Measurements from ENCODE around the gene RNF113B. TPM values are rescaled to one million over a fixed set of nuclear protein-coding genes. Genes with fewer than 3 reads are reported as not detected.

The RNF113B gene
- total RNA-seq, 2 experiments from 2014 or later, result not detected

DNA sequence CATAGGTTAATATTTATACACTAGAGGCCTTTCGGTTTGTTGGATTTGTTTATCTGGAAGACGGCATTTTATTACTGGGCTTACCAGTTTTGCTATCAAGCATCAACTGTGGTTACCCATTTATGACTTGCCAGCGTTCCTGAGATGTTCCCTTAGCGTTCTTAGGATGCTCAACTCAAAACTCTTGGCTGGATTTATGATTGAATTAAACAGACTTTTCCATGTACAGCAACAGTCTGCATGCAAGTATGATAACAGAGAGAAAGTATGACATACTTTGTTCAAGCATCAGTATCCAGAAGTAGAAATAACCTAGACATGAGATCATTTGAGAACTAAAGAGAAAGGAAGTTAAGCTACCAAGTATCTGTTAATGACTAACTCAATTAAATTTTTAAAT is 29.9 kb upstream of the RNF113B start:
- ChIA-PET CTCF (no interaction called here), POLR2A (no interaction called here)
- no peak overlapping the region for H3K27ac Mint-ChIP-seq
- ATAC-seq, result no peak
- H3K36me3 Mint-ChIP-seq (ENCODE audit: low read depth), result no peaks in the 10 kb centered on the region
- DNase-seq, result no peak
- H3K9me3 Mint-ChIP-seq, result peaks cover 7% of the 10 kb centered on the region
- peaks cover 3% of the 10 kb centered on the region for H3K27me3 Mint-ChIP-seq
- no peak for TF ChIP-seq CTCF (IDR thresholded peaks at IDR 0.05)
- H3K4me1 Mint-ChIP-seq (ENCODE audit: low read depth), result no peaks in the 10 kb centered on the region
- intact Hi-C loops (cut with micrococcal nuclease), result no loop called here
- no peak overlapping the region for H3K4me3 Mint-ChIP-seq

DNA sequence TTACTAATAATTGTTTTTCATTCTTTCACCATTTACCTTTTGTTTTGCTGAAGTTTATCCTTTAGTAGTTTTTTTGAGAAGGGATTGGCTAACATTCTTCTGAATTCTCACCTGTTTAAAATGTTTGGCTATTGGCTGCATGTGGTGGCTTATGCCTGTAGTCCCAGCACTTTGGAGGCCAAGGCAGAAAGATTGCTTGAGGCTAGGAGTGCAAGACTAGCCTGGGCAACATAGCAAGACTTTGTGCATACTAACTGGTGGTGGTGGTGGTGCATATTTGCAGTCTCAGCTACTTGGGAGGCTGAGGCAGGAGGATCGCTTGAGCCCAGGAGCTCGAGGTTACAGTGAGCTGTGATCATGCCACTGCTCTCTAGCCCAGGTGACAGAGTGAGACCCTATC is 27.5 kb upstream of the RNF113B start:
- POLR2A ChIA-PET, result no interaction called here
- intact Hi-C loops (cut with micrococcal nuclease), result no loop called here
- Mint-ChIP-seq H3K4me3 (no peak overlapping the region), H3K36me3 (ENCODE audit: low read depth) (no peaks in the 10 kb centered on the region), H3K9me3 (peaks cover 7% of the 10 kb centered on the region), H3K27ac (no peak overlapping the region), H3K4me1 (ENCODE audit: low read depth) (no peaks in the 10 kb centered on the region), H3K27me3 (peaks cover 3% of the 10 kb centered on the region)
- no peak for TF ChIP-seq CTCF (IDR thresholded peaks at IDR 0.05)
- ATAC-seq (no peak), DNase-seq (no peak)
- CTCF ChIA-PET, result no interaction called here

DNA sequence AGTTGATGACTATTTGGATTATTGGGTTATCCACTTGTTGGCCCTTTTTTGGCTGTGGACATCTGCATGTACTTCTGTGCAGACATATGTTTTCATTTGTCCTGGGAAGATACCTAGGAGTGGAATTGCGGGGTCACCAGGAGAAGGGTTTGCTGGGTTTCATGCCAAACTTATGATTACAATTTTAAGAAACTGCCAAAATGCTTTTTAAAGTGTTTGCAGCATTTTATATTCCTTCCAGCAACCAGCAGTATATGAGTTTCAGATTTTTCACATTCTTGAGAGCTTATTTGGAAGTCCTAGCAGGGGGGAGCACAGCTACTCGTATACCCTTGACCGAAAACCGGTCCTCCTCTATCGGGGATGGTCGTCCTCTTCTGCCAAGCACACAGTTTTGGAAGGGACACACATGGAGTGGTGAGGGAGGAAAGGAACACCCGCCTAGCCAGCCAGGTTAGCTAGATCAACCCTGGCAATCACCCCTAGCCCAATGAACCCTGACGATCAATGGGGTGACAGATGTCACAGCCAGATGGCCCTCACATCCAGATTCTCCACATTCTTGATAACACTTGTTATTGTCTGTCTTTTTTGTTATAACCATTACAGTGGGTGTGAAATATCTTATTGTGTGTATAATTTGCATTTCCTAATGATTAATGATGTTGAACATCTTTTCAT is 26.7 kb upstream of the RNF113B start:
- ChIA-PET POLR2A (no interaction called here), CTCF (no interaction called here)
- intact Hi-C loops (cut with micrococcal nuclease), result no loop called here
- no peak for TF ChIP-seq CTCF (IDR thresholded peaks at IDR 0.05)
- no peaks in the 10 kb centered on the region for H3K4me1 Mint-ChIP-seq (ENCODE audit: low read depth)
- H3K9me3 Mint-ChIP-seq, result peaks cover 7% of the 10 kb centered on the region
- H3K4me3 Mint-ChIP-seq, result no peak overlapping the region
- ATAC-seq, result no peak
- H3K27ac Mint-ChIP-seq, result no peak overlapping the region
- H3K27me3 Mint-ChIP-seq, result peaks cover 3% of the 10 kb centered on the region
- no peak for DNase-seq
- H3K36me3 Mint-ChIP-seq (ENCODE audit: low read depth), result no peaks in the 10 kb centered on the region

DNA sequence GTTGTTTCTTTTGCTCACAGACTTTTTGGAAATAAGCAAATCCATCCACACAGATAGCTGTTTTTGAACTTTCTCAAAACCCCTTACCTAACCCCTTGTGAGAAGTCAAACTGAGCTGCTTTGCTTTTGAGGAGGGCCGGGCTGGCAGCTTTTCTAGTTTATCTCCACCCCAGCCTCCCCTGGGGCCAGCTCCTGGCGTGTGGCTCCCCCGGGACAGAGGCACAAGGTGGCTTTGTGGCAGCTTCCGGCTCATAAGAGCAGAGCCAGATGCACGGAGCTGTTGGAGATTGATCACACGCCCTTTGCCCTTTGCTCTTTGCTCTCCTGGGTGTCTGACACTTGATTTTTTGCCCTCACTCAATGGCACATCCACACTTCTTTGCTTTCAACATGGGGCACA is 24.9 kb upstream of the RNF113B start:
- intact Hi-C loops (cut with micrococcal nuclease), result no loop called here
- ATAC-seq (no peak), DNase-seq (no peak)
- H3K27me3 Mint-ChIP-seq, result peaks cover 3% of the 10 kb centered on the region
- CTCF ChIA-PET, result no interaction called here
- H3K9me3 Mint-ChIP-seq, result peaks cover 7% of the 10 kb centered on the region
- no peaks in the 10 kb centered on the region for H3K36me3 Mint-ChIP-seq (ENCODE audit: low read depth)
- no peak for TF ChIP-seq CTCF (IDR thresholded peaks at IDR 0.05)
- H3K4me1 Mint-ChIP-seq (ENCODE audit: low read depth), result no peaks in the 10 kb centered on the region
- POLR2A ChIA-PET, result no interaction called here
- no peak overlapping the region for H3K4me3 Mint-ChIP-seq
- no peak overlapping the region for H3K27ac Mint-ChIP-seq

DNA sequence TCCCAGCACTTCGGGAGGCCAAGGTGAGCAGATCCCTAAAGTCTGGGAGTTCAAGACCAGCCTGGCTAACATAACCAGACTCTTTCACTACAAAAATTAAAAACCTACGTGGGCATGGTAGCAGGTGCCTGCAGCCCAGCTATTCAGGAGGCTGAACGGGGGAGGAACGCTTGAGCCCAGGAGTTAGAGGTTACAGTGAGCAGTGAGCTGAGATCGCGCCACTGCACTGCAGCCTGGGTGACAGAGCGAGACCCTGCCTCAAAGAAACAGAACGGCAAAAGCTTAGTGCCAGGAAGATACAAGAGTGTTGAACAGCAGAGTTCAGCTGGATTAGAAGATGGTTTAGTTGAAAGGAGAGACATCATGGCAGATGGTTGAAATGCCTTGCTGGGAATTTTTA is 24.1 kb upstream of the RNF113B start:
- TF ChIP-seq CTCF (IDR thresholded peaks at IDR 0.05), result no peak
- intact Hi-C loops (cut with micrococcal nuclease), result no loop called here
- CTCF ChIA-PET, result no interaction called here

More for the DNA sequence above, 24.1 kb upstream of the RNF113B start:
- Mint-ChIP-seq H3K36me3 (ENCODE audit: low read depth) (no peaks in the 10 kb centered on the region), H3K4me1 (ENCODE audit: low read depth) (no peaks in the 10 kb centered on the region), H3K4me3 (no peak overlapping the region), H3K9me3 (peaks cover 4% of the 10 kb centered on the region), H3K27me3 (peaks cover 3% of the 10 kb centered on the region), H3K27ac (no peak overlapping the region)
- ATAC-seq (no peak), DNase-seq (no peak)
- POLR2A ChIA-PET, result no interaction called here

Measured in activated CD8-positive, alpha-beta T cell treated with anti-CD3 and anti-CD28 coated beads for 36 hours (primary cell).